GM23338 (cell line): Measurements from ENCODE around the gene THRB.

Source experiments
- CREB1 ChIP-seq: fragments of 250-450 bp; sonication (Bioruptor Pico); IDR thresholded peaks from 2 replicates; pipeline ENCODE4 v1.5.0; 2020; ENCODE audit warnings: low read depth, mild to moderate bottlenecking, moderate library complexity
- EZH2 ChIP-seq: fragments of 200-600 bp; sonication (generic); IDR thresholded peaks from one replicate; pipeline ENCODE4 v1.8.0; 2017; ENCODE audit warnings: antibody characterized with exemption, mild to moderate bottlenecking, low read depth; ENCODE audit not compliant: unreplicated experiment
- EZH2phosphoT487 ChIP-seq: fragments of 200-600 bp; sonication (generic); IDR thresholded peaks from one replicate; pipeline ENCODE4 v1.8.1; 2018; ENCODE audit warnings: antibody characterized with exemption; ENCODE audit not compliant: unreplicated experiment
- JUNB ChIP-seq: IDR thresholded peaks from one replicate; pipeline ENCODE4 v1.6.1; 2016; ENCODE audit warnings: antibody characterized with exemption; ENCODE audit not compliant: unreplicated experiment
- POLR2AphosphoS5 ChIP-seq: IDR thresholded peaks from 2 replicates; pipeline ENCODE4 v1.6.1; 2016; ENCODE audit warnings: antibody characterized with exemption, low read depth
- STAT1 ChIP-seq: IDR thresholded peaks from one replicate; pipeline ENCODE4 v1.6.1; 2016; ENCODE audit warnings: antibody characterized with exemption; ENCODE audit not compliant: unreplicated experiment
- TF ChIP-seq, protein P1 (sequence below), 2 experiments: fragments of 200-600 bp in 1 of 2; sonication (generic) in 1 of 2; conservative IDR thresholded peaks; 2 replicates each; pipeline versions ENCODE4 v1.5.1 to v1.6.1; 2016 to 2017; ENCODE audit warnings: antibody characterized with exemption in 2 of 2, low read depth in 2 of 2, mild to moderate bottlenecking in 2 of 2, moderate library complexity in 1 of 2
- TF ChIP-seq, protein P2 (sequence below): IDR thresholded peaks from one replicate; pipeline ENCODE4 v1.6.1; 2018; ENCODE audit warnings: antibody characterized with exemption; ENCODE audit not compliant: unreplicated experiment
- TF ChIP-seq, protein P3 (sequence below): IDR thresholded peaks from 2 replicates; pipeline ENCODE4 v1.6.1; 2016; ENCODE audit warnings: antibody characterized with exemption

DNA sequence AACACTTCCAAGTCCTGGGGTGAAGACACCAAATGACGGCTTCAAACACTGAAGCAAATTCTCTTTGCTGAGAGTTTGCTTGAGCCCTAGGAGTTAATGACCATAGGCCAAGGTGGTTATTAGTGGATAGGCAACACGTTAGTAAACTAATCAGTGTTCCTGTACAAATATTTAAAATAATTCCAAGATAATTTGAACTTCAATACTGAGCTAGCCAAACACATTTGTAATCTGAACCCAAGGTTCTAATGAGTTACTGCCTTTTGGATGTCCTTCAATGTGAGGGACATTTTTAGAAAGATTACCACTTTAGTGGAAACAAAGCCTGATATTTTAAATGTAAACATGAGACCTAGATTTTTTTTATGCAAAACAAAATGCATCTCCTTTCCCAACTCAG is 94.6 kb downstream of the THRB start:
- no peak for TF ChIP-seq EZH2phosphoT487
- TF ChIP-seq, protein P1, sequence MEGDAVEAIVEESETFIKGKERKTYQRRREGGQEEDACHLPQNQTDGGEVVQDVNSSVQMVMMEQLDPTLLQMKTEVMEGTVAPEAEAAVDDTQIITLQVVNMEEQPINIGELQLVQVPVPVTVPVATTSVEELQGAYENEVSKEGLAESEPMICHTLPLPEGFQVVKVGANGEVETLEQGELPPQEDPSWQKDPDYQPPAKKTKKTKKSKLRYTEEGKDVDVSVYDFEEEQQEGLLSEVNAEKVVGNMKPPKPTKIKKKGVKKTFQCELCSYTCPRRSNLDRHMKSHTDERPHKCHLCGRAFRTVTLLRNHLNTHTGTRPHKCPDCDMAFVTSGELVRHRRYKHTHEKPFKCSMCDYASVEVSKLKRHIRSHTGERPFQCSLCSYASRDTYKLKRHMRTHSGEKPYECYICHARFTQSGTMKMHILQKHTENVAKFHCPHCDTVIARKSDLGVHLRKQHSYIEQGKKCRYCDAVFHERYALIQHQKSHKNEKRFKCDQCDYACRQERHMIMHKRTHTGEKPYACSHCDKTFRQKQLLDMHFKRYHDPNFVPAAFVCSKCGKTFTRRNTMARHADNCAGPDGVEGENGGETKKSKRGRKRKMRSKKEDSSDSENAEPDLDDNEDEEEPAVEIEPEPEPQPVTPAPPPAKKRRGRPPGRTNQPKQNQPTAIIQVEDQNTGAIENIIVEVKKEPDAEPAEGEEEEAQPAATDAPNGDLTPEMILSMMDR (conservative IDR thresholded peaks at IDR 0.05; ENCODE audit: low read depth in 2 of 2): no peak
- no peak for TF ChIP-seq EZH2
- TF ChIP-seq, protein P2, sequence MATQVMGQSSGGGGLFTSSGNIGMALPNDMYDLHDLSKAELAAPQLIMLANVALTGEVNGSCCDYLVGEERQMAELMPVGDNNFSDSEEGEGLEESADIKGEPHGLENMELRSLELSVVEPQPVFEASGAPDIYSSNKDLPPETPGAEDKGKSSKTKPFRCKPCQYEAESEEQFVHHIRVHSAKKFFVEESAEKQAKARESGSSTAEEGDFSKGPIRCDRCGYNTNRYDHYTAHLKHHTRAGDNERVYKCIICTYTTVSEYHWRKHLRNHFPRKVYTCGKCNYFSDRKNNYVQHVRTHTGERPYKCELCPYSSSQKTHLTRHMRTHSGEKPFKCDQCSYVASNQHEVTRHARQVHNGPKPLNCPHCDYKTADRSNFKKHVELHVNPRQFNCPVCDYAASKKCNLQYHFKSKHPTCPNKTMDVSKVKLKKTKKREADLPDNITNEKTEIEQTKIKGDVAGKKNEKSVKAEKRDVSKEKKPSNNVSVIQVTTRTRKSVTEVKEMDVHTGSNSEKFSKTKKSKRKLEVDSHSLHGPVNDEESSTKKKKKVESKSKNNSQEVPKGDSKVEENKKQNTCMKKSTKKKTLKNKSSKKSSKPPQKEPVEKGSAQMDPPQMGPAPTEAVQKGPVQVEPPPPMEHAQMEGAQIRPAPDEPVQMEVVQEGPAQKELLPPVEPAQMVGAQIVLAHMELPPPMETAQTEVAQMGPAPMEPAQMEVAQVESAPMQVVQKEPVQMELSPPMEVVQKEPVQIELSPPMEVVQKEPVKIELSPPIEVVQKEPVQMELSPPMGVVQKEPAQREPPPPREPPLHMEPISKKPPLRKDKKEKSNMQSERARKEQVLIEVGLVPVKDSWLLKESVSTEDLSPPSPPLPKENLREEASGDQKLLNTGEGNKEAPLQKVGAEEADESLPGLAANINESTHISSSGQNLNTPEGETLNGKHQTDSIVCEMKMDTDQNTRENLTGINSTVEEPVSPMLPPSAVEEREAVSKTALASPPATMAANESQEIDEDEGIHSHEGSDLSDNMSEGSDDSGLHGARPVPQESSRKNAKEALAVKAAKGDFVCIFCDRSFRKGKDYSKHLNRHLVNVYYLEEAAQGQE: no peak
- TF ChIP-seq POLR2AphosphoS5: no peak
- no peak for TF ChIP-seq JUNB
- TF ChIP-seq STAT1: no peak
- TF ChIP-seq CREB1: no peak
- TF ChIP-seq, protein P3, sequence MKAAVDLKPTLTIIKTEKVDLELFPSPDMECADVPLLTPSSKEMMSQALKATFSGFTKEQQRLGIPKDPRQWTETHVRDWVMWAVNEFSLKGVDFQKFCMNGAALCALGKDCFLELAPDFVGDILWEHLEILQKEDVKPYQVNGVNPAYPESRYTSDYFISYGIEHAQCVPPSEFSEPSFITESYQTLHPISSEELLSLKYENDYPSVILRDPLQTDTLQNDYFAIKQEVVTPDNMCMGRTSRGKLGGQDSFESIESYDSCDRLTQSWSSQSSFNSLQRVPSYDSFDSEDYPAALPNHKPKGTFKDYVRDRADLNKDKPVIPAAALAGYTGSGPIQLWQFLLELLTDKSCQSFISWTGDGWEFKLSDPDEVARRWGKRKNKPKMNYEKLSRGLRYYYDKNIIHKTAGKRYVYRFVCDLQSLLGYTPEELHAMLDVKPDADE: no peak
